NCI-H1694 (cell line): Measurements from ENCODE around the gene ELFN1.
A peak's percentile ranks its signal among the peaks of the same experiment; 100 is the strongest.
"Not testable (repeated sequence)": the region's sequence is repeated elsewhere in the genome, so short reads cannot be mapped to it uniquely, and the experiment has no call there.

Experiments
- DNase-seq: peaks from one replicate; lab custom pipeline; 2025; lab: John Stamatoyannopoulos, UW

ELFN1 gene

DNA sequence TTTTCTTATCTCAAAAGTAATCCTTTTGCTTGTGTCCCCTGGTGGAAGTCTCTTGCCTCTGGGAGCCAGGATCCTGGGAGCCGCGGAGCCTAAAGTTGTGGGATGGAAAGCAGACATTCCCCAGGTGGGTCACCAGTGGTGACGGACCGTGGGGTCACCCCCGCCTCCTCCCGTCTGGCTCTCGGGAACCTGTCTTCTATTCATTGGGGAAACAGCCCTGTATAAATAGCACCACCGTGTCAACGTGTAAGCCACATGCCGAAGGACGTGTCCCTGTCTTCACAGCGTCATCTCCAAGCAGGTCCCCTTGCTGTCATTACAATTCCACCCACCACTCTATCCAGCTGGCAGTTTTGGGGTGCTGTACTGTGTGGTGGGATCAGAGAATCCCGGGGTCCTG is 87.5 kb downstream of the ELFN1 start:
- no peak for DNase-seq

DNA sequence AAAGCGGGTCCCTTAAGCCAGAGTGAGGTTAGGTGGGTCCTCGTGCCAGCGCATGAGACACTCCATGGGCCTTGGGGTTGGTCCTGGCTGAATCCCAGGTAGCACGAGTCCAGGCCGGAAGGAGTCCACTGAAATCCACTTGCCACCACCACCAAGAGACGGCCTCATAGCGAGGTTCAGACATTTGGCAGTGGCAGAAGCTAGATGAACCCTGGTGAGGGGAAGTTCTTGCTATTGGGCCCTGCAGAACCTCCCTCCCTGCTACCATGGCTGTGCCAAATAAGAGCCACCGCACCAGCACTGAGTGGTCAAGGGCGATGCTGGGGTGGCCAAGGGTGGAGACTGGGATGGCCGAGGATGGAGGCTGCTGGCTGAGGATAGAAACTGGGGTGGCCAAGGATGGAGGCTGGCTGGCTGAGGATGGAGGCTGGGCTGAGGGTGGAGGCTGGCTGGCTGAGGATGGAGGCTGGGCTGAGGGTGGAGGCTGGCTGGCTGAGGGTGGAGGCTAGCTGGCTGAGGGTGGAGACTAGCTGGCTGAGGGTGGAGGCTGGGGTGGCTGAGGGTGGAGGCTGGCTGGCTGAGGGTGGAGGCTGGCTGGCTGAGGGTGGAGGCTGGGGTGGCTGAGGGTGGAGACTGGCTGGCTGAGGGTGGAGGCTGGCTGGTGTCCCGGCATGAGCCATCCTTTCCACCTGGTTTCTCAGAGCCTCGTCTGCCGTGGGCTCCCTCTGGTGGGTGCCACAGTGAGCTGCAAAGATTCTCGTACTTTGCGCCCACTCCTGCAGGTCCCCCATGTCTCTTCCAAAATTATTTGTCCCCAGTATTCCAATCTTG is 88.2 kb downstream of the ELFN1 start:
- peak; percentile 54 for DNase-seq

DNA sequence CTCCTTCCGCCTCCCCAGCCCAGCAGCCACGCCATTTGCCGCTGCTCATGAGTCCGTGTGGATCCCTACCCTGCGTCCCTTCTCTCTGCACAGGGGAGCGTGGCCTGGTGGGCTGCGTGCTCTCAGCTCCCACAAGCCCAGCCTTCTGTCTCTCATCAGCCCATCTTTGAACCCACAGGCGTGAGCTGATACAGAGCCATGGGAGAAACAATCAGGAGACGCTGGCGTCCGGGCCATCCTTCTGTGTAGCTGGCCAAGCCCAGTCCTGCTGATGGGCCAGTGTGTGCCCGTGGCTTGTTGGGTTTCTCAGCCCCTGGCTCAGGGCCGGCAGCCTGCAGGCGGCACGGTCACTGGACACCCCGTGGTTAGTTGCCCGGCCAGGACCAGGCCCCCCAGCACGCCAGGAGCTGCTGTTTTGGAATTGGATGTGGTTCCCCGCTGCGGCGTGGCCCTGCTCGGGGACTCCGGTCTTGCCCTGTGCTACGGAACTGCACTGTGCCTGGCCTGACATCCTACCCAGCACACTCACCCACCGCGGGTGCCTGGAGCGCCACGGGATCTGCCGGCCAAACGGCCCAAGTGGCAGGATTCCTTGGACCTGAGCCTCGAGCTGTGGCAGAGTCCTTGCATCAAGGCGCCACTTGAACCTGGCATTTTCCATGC is 88.9 kb downstream of the ELFN1 start:
- DNase-seq, result no peak

DNA sequence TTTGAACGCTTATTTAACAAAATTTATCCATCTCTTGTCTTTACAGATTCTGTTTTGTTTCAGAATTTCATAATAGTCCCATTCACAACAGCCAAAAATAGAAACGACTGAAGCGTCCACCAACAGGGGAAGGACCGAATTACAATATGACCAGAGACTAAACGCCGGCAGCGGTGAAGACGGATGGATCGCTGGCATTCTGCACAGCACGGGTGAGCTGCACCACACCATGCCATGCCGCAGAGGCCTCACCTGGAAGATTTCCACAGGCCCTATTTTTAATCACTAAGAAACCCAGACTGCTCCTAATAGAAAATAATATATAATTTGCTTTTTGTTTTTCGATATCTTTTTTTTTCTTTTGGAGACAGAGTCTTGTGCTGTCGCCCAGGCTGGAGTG is 91.0 kb downstream of the ELFN1 start:
- no peak for DNase-seq

DNA sequence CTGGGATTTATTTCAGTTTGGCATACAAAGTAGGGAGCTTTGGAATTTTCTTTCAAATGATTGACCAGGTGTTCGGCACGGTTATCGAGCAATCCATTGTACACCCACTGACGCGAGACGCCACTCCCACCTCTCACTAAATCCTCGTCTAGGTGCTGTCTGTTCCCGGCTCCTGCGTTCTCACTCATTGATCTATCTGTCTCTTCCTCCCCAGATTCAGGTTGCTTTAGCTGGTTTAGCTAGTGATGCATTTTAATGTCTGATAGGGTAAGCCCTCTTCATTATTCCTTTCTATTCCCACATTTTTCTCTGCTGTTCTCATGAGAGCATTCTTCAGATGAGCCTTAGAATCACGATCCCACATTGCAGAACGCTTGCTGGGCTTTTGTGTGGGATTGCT is 91.7 kb downstream of the ELFN1 start:
- no peak for DNase-seq

DNA sequence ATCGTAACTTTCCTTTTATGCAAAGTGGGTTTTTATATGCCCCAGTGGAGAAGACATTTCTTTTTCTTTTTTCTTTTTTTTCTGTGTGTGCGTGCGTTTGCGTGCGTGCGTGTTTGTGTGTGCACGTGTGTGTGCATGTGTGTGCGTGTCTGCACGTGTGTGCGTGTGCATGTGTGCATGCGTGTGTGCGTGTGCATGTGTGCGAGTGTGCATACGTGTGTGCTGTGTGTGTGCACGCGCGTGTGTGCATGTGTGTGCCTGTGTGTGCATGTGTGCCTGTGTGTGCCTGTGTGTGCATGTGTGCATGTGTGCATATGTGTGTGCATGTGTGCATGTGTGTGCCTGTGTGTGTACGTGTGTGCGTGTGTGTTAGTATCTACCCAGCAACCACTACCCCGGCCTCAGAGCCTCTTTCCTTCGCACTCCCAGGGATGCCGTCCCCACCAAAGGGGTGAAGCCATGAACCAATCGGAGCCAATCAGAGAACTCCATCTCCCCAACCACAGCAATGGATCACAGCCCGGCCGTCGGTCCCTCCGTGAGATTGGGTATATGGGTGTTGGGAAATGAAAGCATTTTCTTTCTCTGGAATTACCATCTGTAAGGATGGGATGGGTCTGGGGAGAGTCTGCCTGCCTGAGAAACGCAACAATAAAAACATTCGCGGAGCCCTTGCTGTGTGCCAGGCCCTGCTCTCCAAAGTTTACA is 92.3 kb downstream of the ELFN1 start:
- no peak for DNase-seq

DNA sequence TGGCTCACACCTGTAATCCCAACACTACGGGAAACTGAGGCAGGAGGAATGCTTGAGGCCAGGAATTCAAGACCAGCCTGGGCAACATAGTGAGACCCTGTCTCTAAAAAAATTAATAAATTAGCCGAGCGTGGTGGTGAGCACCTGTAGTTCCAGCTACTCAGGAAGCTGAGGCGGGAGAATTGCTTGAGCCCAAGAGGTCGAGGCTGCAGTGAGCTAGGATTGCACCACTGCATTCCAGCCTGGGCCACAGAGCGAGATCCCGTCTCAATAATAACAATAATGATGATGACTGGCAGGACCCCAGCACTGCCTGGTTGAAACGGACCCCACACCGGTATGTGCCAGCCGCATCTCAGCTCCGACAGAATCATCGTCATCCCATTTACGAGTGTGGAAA is 93.0 kb downstream of the ELFN1 start:
- no peak for DNase-seq

DNA sequence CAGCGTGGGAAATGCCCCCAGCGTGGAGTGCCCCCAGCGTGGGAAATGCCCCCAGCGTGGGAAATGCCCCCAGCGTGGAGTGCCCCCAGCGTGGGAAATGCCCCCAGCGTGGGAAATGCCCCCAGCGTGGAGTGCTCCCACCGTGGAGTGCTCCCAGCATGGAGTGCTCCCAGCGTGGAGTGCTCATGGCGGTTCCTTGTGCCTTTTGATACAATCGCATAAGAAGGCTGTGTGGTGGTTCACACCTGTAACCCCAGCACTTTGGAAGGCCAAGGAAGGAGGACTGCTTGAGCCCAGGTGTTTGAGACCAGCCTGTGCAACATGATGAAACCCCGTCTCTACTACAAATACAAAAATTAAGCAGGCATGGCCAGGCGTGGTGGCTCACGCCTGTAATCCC is 93.8 kb downstream of the ELFN1 start:
- DNase-seq, result not testable (repeated sequence)

DNA sequence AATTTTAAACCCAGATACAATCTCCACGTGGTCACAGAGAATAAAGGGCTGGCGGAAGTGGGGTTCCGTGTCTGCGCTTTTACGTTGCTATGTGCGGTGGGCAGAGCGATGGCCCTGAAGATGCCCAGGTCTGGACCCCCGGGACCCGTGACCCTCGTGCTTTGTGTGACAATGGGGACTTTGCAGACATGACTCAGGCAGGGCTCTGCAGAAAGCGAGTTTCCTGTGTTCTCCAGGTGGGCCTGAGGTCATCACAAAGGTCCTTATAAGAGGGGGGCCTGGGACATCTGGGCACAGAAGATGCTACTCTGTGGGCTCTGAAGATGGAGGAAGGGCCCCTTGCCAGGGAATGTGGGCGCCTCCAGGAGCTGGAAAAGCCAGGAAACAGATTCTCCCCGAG is 95.3 kb downstream of the ELFN1 start:
- no peak for DNase-seq

DNA sequence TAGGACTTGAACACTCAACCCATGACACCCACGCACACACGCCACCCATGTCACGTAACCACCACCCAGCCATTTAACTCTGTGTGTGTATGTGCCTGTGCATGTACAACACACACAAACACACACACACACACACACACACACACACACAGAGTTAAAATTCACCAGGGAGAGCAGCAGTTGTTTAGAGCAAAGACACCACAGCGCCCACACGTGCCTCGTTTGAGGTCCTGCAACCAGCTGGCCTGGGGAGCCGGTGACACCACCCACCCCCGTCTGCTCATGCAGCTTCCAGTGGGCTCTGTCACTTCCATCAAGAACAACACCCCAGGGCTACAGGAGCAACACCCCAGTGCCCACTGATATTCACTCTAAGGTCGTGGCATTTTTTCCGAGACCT is 97.4 kb downstream of the ELFN1 start:
- DNase-seq, result peak; percentile 5

DNA sequence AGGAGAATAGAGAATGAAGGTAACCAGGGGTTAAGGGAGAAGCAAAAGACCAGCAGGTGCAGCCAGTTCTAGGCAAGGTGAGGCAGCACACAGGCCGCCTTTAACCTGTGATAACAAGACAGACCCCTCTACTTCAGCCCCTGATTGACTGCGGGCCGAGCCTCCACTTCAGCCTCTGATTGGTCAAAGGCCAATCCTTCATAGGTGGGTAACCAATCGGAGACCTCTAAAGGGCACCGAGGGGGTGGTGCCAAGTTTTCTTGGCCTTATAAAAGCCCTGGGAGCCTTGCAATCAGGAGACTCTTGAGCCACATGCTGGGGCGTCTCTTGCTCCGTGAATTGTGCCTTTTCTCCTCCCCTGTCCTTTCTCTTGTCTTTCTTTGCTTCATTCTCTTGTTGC is 98.8 kb downstream of the ELFN1 start:
- no peak for DNase-seq

DNA sequence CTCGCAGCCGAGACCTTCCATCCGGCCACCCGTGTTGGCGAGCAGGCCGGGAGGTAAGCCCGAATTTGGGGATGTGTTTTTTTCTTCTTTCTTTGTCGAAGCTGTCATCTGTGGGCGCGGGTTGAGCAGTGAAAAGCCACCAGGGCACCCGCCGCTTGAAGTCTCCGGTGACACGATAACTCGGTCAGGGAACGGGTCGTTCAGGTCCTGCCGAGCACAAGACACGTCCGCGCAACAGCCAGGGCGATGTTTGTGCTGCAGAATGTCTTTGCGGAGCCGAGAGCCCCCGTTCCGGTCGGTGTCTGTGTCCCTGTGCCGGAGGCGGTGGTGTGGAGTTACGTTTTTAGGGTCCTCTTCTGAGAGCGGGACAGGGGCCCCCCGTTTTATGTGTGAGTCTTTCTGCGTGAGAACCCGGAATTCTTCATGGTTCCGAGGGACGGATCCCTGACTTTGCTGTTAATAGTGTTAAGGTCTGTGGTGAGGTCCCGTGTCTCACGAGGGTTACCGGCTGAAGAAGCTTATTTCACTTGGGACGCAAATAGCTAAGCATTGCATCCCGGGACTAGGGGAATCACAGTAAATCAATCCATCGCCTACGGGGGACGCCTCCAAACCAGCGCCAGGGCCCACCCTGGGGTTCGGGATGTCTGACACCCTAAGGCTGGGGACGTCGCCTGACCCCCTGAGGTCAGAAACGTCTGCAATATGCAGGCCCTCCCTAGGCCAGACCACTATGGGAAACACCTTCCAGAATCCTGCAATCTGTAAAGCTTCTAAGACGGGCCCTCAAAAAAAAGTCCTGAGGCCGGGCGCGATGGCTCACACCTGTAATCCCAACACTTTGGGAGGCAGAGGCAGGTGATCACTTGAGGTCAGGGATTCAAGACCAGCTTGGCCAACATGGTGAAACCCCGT is 99.5 kb downstream of the ELFN1 start:
- no peak for DNase-seq

DNA sequence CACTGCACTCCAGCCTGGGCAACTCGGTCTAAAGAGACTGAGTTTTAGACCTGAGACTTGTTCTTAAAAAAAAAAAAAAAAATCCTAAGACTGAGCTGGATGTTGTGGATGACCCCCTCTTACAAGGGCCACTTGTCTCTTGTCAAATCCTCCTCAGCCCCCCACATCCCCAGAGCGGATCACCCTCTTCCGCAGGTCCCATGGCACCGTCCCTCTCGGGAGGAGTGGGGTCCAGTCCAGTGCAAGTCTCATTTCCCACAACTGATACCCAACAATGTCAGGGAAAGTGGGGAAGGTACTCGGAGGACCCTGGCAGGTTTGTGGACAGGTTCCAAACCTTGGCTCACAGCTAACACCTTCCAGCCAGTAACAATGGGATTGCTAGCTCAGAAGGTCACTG is 100.3 kb downstream of the ELFN1 start:
- DNase-seq, result no peak

DNA sequence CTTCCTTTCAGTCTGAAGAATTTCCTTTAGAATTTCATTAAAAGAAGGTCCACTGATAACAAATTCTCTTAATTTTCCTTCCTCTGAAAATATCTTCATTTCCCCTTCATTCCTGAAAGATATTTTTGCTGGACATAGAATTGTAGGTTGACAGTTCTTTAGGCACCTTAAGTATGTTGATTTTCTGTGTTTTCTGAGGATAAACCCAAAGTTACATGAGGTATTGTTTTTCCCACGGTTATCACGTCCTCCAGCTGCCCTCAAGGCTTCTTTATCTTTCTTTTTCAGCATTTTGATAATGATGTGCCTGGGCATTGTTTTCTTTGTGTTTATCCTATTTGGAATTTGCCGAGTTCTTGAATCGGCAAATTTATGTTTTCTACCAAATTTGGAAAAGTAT is 105.3 kb downstream of the ELFN1 start:
- no peak for DNase-seq

DNA sequence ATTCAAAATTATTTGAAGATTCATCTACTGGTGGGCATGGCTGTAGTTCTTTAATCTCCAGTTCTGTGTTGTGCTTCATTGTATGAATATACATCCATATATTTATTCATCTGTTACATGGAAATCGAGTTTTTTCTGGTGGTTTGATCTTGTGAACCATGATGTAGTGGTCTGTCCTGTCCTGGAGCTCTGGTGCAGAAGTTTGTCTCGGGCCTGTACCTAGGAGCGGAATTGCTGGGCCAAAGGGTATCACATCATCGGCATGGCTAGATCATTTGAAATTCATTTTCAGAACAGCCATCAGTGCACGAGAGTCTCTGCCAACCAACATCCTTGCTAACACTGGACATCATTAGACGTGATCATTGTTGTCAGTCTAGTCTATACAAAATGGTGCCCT is 107.0 kb downstream of the ELFN1 start:
- no peak for DNase-seq

DNA sequence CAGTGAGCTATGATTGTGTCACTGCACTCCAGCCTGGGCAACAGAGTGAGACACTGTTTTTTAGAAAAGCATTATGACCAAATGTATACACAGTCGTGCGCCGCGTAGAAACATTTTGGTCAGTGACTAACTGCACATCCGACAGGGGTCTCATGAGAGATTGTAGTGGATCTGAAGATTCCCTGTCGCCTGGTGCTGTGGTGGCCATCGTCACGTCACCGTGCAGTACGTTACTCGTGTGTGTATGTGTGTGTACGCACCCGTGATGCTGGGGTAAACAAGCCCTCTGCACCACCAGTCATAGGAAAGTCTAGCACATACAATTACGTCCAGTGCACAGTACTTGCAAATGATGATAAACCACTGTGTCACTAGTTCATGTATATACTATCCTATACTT is 109.4 kb downstream of the ELFN1 start:
- DNase-seq, result no peak

DNA sequence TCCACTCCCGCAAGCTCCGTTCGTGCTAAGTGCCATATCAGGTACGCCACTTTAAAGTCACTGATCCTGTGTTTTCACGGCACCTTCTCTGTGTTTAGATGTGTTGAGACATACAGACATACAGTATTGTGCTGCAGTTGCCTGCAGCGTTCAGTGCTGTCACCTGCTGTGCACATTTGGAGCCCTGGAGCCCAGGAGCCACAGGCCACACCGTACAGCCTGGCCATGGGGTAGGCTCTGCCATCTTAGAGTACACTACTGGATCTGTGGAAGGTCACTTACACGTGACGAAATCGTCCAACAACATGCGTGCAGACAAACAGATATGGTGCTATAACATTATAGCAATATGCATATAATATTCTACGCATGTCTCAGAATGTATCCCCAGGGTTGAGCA is 111.3 kb downstream of the ELFN1 start:
- DNase-seq, result no peak

DNA sequence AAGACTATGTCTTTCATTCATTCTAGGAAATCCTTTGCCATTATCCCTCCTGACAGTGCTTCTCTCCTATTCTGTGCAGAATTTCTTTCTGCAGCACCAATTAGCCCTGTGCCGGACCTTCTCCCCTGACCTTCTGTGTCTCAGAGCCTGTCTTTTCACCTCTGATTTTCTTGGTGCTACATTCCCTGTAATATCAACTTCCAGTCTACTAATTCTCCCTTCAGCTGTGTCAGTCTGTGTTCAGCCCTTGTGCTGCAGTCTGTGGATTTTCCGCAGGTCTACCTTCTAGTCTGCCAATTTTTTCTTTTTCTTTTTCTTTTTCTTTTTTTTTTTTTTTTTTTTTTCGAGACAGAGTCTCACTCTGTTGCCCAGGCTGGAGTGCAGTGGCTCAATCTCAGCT is 115.8 kb downstream of the ELFN1 start:
- no peak for DNase-seq

DNA sequence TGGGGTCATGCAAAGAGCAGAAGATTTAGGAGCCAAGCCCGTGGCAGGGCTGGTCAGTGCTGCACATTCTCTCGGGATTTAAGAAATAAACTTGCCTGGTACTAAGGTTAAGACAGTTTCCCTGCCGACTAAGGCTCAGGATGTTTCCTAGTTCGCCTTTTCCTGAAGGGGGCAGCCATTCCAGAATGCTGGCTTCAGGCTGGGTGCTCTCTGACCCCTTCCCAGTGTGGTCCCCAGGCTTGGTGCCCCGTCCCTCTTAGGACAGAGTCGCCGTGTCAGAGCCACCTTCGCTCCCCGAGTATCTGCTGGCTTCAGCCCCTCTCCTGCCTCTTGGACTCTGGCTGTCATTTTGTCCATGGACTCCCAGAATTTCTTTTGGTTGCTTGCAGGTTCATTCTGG is 117.2 kb downstream of the ELFN1 start:
- no peak for DNase-seq

DNA sequence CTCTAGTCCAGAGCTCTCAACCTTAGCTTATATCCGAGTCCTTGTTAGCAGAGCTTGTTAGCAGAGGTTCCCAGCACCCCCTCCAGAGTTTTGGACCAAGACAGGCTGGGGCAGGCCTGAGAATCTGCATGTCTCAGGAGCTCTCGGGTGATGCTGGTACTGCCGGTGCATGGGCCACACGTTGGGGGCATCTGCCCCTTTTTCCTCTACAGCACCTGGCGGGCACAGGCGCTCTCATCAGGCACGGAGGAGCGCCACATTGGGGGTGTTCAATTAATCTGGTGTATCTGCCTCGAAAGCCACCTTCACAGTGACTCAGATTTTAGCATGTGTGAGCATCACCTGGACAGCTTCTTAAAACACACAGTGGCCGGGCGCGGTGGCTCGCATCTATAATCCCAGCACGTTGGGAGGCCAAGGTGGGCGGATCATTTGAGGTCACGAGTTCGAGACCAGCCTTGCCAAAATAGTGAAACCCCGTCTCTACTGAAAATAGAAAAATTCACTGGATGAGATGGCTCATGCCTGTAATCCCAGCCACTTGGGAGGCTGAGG is 117.7 kb downstream of the ELFN1 start:
- no peak for DNase-seq

DNA sequence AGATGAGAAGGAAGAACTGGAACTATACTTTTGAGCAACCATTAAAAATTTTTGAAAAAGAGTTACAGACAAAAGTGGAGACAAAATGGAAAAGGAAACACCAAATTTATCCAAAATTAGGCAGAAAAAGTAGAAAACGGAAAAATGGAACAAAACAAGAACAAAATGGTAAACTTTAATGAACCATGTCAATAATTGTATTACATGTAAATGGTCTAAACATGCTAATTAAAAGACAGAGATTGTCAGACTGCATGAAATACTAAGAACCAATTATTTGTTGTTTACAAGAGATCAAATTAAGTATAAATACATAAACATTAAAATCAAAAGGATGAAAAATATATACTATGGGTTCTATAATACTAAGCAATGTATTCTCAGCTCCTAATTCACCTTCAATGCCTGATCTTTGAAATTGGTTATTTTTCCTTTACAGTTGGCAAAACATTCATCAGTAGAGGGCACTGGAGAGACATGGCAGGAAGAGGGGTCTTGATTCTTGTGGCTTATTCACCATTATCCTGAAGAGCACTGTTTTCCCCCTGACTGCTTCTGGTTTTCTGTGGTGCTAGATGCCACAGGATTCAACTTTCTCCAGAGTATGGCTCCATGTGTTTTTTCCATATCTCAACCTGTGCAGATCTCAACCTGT is 124.9 kb downstream of the ELFN1 start:
- DNase-seq, result peak; percentile 19
